KMS-11 (cell line): ENCODE measurements around the gene IDE.

Experiments
- H2AFZ ChIP-seq: fragments of 200-600 bp; sonication (generic); 2 replicates; pipeline ENCODE4 v1.6.1; 2016; ENCODE audit warnings: antibody characterized with exemption, mixed run types, low read depth
- H3K27ac ChIP-seq: fragments of 200-600 bp; sonication (generic); 2 replicates; pipeline ENCODE4 v1.6.1; 2016; ENCODE audit warnings: mild to moderate bottlenecking, mixed run types
- H3K27me3 ChIP-seq: fragments of 200-600 bp; sonication (generic); 2 replicates; pipeline ENCODE4 v1.6.1; 2017; ENCODE audit warnings: mild to moderate bottlenecking, low read depth, mixed run types, moderate library complexity; ENCODE audit not compliant: insufficient read depth
- H3K36me3 ChIP-seq: fragments of 200-600 bp; sonication (generic); 2 replicates; pipeline ENCODE4 v1.6.1; 2017; ENCODE audit warnings: mild to moderate bottlenecking, mixed run types; ENCODE audit not compliant: insufficient read depth
- H3K4me1 ChIP-seq: fragments of 200-600 bp; sonication (generic); 2 replicates; pipeline ENCODE4 v1.6.1; 2016; ENCODE audit warnings: mild to moderate bottlenecking, low read depth, mixed run types; ENCODE audit not compliant: poor library complexity, severe bottlenecking
- H3K4me2 ChIP-seq: fragments of 200-600 bp; sonication (generic); 2 replicates; pipeline ENCODE4 v1.7.0; 2016; ENCODE audit warnings: mild to moderate bottlenecking, mixed run types
- H3K4me3 ChIP-seq: fragments of 200-600 bp; sonication (generic); IDR thresholded peaks from 2 replicates; pipeline ENCODE4 v1.6.1; 2017; ENCODE audit warnings: low read depth, low read length, mixed read lengths; ENCODE audit not compliant: insufficient read depth
- H3K79me2 ChIP-seq: fragments of 200-600 bp; sonication (generic); 2 replicates; pipeline ENCODE4 v1.6.1; 2016; ENCODE audit warnings: low read depth, mixed run types; ENCODE audit not compliant: insufficient read depth
- H3K9ac ChIP-seq: fragments of 200-600 bp; sonication (generic); 2 replicates; pipeline ENCODE4 v1.6.1; 2016; ENCODE audit warnings: mild to moderate bottlenecking, mixed run types
- H4K20me1 ChIP-seq: fragments of 200-600 bp; sonication (generic); 2 replicates; pipeline ENCODE4 v1.6.1; 2016; ENCODE audit warnings: mild to moderate bottlenecking, mixed run types; ENCODE audit not compliant: insufficient read depth
- CTCF ChIP-seq: fragments of 200-600 bp; sonication (generic); conservative IDR thresholded peaks from 2 replicates; pipeline ENCODE4 v1.6.1; 2017; ENCODE audit warnings: low read depth, mild to moderate bottlenecking, antibody characterized with exemption, low read length, moderate library complexity, mixed read lengths

IDE gene

GRCh38 chr10:92553959-92554358, 19.9 kb downstream of the IDE start:
- Histone ChIP-seq H3K4me3 (no peak overlapping the region), H3K27ac (no peak overlapping the region), H3K36me3 (0 out of 2 replicates have a peak, but pooled peaks cover 14% of the 10 kb centered on the region), H4K20me1 (no peaks in the 10 kb centered on the region), H3K4me2 (no peak overlapping the region), H3K27me3 (no peaks in the 10 kb centered on the region), H3K4me1 (peaks cover 7% of the 10 kb centered on the region), H2AFZ (no peak overlapping the region), H3K79me2 (peaks cover 26% of the 10 kb centered on the region; the same call in 1 of the 2 replicates), H3K9ac (no peak overlapping the region)
- TF ChIP-seq CTCF, result no peak

DNA sequence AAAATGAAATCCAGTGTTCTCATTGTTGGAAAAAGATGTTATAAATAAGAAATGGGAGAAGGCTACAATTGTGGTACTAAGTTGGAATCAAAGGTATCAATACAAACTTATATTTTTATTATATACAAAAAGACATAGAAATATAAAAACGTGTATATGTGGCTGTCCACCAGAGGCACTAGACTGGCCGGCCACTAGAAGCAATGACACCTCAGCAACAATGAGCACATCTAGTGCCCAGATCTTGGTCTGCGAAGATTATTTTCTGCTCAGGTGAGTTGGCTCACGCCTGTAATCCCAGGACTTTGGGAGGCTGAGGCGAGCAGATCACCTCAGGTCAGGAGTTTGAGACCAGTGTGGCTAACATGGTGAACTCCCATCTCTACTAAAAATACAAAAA, 21.6 kb downstream of the IDE start:
- 0 out of 2 replicates have a peak, but pooled peaks cover 6% of the 10 kb centered on the region for H3K36me3 ChIP-seq
- no peak overlapping the region for H3K9ac ChIP-seq
- no peak overlapping the region for H3K27ac ChIP-seq
- peaks cover 7% of the 10 kb centered on the region for H3K4me1 ChIP-seq
- TF ChIP-seq CTCF, result no peak; the same call in 1 of the 2 replicates
- H2AFZ ChIP-seq, result no peak overlapping the region
- no peak overlapping the region for H3K4me3 ChIP-seq
- H3K79me2 ChIP-seq, result peaks cover 30% of the 10 kb centered on the region; the same call in 1 of the 2 replicates
- H3K27me3 ChIP-seq, result no peaks in the 10 kb centered on the region
- H4K20me1 ChIP-seq, result no peaks in the 10 kb centered on the region
- no peak overlapping the region for H3K4me2 ChIP-seq

DNA sequence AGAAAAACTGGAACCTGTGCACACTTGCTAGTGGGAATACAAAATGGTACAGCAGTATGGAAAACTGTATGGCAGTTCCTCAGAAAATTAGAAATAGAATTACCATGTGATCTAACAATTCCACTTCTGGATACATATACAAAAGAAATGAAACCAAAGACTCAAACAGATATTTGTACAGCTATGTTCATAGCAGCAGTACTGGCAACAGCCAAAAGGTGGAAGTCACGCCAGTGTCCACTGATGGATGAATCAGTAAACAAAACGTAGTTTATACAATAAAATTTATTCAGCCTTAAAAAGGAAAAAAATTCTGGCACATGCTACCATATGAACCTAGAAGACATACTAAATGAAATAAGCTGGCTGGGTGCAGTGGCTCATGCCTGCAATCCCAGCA, 23.0 kb downstream of the IDE start:
- H3K27me3 ChIP-seq, result no peaks in the 10 kb centered on the region
- H3K4me3 ChIP-seq, result no peak overlapping the region
- peaks cover 37% of the 10 kb centered on the region; the same call in 1 of the 2 replicates for H3K79me2 ChIP-seq
- no peaks in the 10 kb centered on the region for H4K20me1 ChIP-seq
- H3K36me3 ChIP-seq, result 0 out of 2 replicates have a peak, but pooled peaks cover 6% of the 10 kb centered on the region
- no peak overlapping the region for H2AFZ ChIP-seq
- TF ChIP-seq CTCF, result no peak
- H3K4me2 ChIP-seq, result no peak overlapping the region
- H3K27ac ChIP-seq, result no peak overlapping the region
- no peak overlapping the region for H3K9ac ChIP-seq
- peaks cover 7% of the 10 kb centered on the region for H3K4me1 ChIP-seq

- no peak overlapping the region for H3K4me3 ChIP-seq
- no peaks in the 10 kb centered on the region for H4K20me1 ChIP-seq
- H3K79me2 ChIP-seq, result peaks cover 40% of the 10 kb centered on the region; the same call in 1 of the 2 replicates
- no peak overlapping the region for H3K4me2 ChIP-seq
- no peak overlapping the region for H3K27ac ChIP-seq
- no peaks in the 10 kb centered on the region for H3K27me3 ChIP-seq
- no peaks in the 10 kb centered on the region for H3K36me3 ChIP-seq
- no peak for TF ChIP-seq CTCF
- H2AFZ ChIP-seq, result no peak overlapping the region
- no peak overlapping the region for H3K9ac ChIP-seq
- H3K4me1 ChIP-seq, result peaks cover 26% of the 10 kb centered on the region
Measured at GRCh38 chr10:92547676-92548075, 26.2 kb downstream of the IDE start.
